NCI-H2227 (cell line): ENCODE measurements around the gene PTPDC1.
A peak's percentile ranks its signal among the peaks of the same experiment; 100 is the strongest.

Experiments used
- DNase-seq: peaks from one replicate; lab custom pipeline; 2025; ENCODE audit not compliant: unreplicated experiment; lab: John Stamatoyannopoulos, UW

Gene PTPDC1

GRCh38 chr9:94084314-94084713 lies at the start of gene PTPDC1:
Gene PTPDC1, plus strand, starts transcription at chr9:94084464. Its CDS starts 67 bp downstream, at chr9:94084531.
- DNase-seq, result peak; percentile 73

- DNase-seq, result no peak
Observed at GRCh38 chr9:94034511-94034910, 49.8 kb upstream of the PTPDC1 start.

- no peak for DNase-seq
Observed at GRCh38 chr9:94039786-94040185, 44.5 kb upstream of the PTPDC1 start.

GRCh38 chr9:94042516-94043360 lies 41.5 kb upstream of the PTPDC1 start:
- DNase-seq, result no peak

- no peak for DNase-seq
Observed at GRCh38 chr9:94054716-94055115, 29.5 kb upstream of the PTPDC1 start.

- DNase-seq, result no peak
Observed at GRCh38 chr9:94056442-94056974, 27.8 kb upstream of the PTPDC1 start.

GRCh38 chr9:94057918-94058317 lies 26.3 kb upstream of the PTPDC1 start:
- DNase-seq, result no peak

GRCh38 chr9:94061864-94062263 lies 22.4 kb upstream of the PTPDC1 start:
- DNase-seq, result no peak

GRCh38 chr9:94065535-94065961 lies 18.7 kb upstream of the PTPDC1 start:
- DNase-seq, result peak; percentile 68

- no peak for DNase-seq
Observed at GRCh38 chr9:94068257-94068656, 16.0 kb upstream of the PTPDC1 start.

GRCh38 chr9:94076557-94076956 lies 7.7 kb upstream of the PTPDC1 start:
- no peak for DNase-seq

GRCh38 chr9:94078086-94078485 lies 6.2 kb upstream of the PTPDC1 start:
- no peak for DNase-seq

- no peak for DNase-seq
Observed at GRCh38 chr9:94079236-94079635, 5.0 kb upstream of the PTPDC1 start.

- DNase-seq, result no peak
Observed at GRCh38 chr9:94080249-94080648, 4.0 kb upstream of the PTPDC1 start.

GRCh38 chr9:94081435-94081834 lies 2.8 kb upstream of the PTPDC1 start:
- DNase-seq, result no peak

- no peak for DNase-seq
Observed at GRCh38 chr9:94081864-94082463, 2.3 kb upstream of the PTPDC1 start.

GRCh38 chr9:94082553-94082952 lies 1.7 kb upstream of the PTPDC1 start:
- no peak for DNase-seq

GRCh38 chr9:94082956-94083355 lies 1.3 kb upstream of the PTPDC1 start:
- DNase-seq, result no peak

GRCh38 chr9:94083384-94083783 lies 880 bp upstream of the PTPDC1 start:
- DNase-seq, result peak; percentile 5

GRCh38 chr9:94085062-94085639 lies 887 bp downstream of the PTPDC1 start:
- DNase-seq, result peak; percentile 6

- no peak for DNase-seq
Observed at GRCh38 chr9:94086486-94087345, 2.5 kb downstream of the PTPDC1 start.
